RWPE1 (cell line): Measurements from ENCODE around the gene SHROOM3.

Source experiments
- CTCF ChIA-PET: fragments of 350-600 bp; sonication (Branson Sonifier 250); formaldehyde crosslinking; extraction: SDS; loops from one replicate; lab custom pipeline; 2021; lab: Yijun Ruan, JAX
- POLR2A ChIA-PET: fragments of 400-600 bp; formaldehyde crosslinking; extraction: SDS; loops from one replicate; lab custom pipeline; 2020; ENCODE audit warnings: antibody characterized with exemption; ENCODE audit not compliant: low non-redundant PET; lab: Yijun Ruan, JAX
- DNase-seq: peaks from one replicate; pipeline ENCODE4 v3.0.0; 2012; ENCODE audit warnings: low spot score
- H3K27ac ChIP-seq: fragments of 450-650 bp; 2 replicates; pipeline ENCODE4 v1.5.1; 2017
- CTCF ChIP-seq: fragments of 450-650 bp; conservative IDR thresholded peaks from 2 replicates; pipeline ENCODE4 v1.5.1; 2017; ENCODE audit warnings: low read depth, mild to moderate bottlenecking

Gene SHROOM3

GRCh38 chr4:76696109-76696508 lies 261.1 kb downstream of the SHROOM3 start:
- TF ChIP-seq CTCF: no peak
- DNase-seq: no peak
- ChIA-PET CTCF (no interaction called here), POLR2A (no interaction called here)
- no peak overlapping the region for H3K27ac ChIP-seq

GRCh38 chr4:76697129-76697803 lies 262.2 kb downstream of the SHROOM3 start:
- ChIA-PET CTCF (interaction anchor here (0.7 kb wide), 2 partner anchors 194 to 1700 kb away, joined by 5 read pairs; no protein-coding TSS in a partner anchor), POLR2A (no interaction called here)
- no peak for DNase-seq
- H3K27ac ChIP-seq: no peak overlapping the region
- no peak for TF ChIP-seq CTCF

GRCh38 chr4:76698141-76698540 lies 263.1 kb downstream of the SHROOM3 start:
- CTCF ChIA-PET: interaction anchor here (0.6 kb wide), 1 partner anchor 850 kb away, joined by 7 read pairs; no protein-coding TSS in a partner anchor
- no peak for DNase-seq
- H3K27ac ChIP-seq: no peak overlapping the region
- no peak for TF ChIP-seq CTCF
- POLR2A ChIA-PET: no interaction called here

- ChIA-PET POLR2A (no interaction called here), CTCF (interaction anchor here (0.6 kb wide), 1 partner anchor 30 kb away, joined by 5 read pairs; no protein-coding TSS in a partner anchor)
- TF ChIP-seq CTCF: no peak
- no peak for DNase-seq
- no peak overlapping the region for H3K27ac ChIP-seq
Observed at GRCh38 chr4:76699751-76700310, 264.8 kb downstream of the SHROOM3 start.

- peak overlapping the region; percentile 40; the same call in 1 of the 2 replicates for H3K27ac ChIP-seq
- ChIA-PET CTCF (no interaction called here), POLR2A (no interaction called here)
- no peak for TF ChIP-seq CTCF
- no peak for DNase-seq
Observed at GRCh38 chr4:76702440-76703122, 267.6 kb downstream of the SHROOM3 start.

- POLR2A ChIA-PET: no interaction called here
- peak; percentile 71 for DNase-seq
- H3K27ac ChIP-seq: no peak overlapping the region
- CTCF ChIA-PET: no interaction called here
- TF ChIP-seq CTCF: no peak
Observed at GRCh38 chr4:76703123-76703490, 268.1 kb downstream of the SHROOM3 start.
